GM13977 (cell line): ENCODE measurements around the gene MRPL18.

Experiments
- DNase-seq: peaks from one replicate; pipeline ENCODE4 v3.0.0; 2012; ENCODE audit warnings: low spot score
- in situ Hi-C: fragments of 300-500 bp; cut with MboI; formaldehyde crosslinking; loops from one replicate; pipeline ENCODE4 v1.12.0; 2022; ENCODE audit warnings: low sequenced_read_pairs, low pct_unique_long_range_greater_than_20kb, mixed read lengths, inconsistent platforms; ENCODE audit not compliant: unreplicated experiment
- TF ChIP-seq, protein P1 (sequence below): IDR thresholded peaks from 2 replicates; pipeline ENCODE4 v1.5.1; 2012; ENCODE audit warnings: mild to moderate bottlenecking, control low read depth; ENCODE audit not compliant: insufficient read depth; ENCODE audit errors: extremely low read depth, missing control alignments

MRPL18 gene

DNA sequence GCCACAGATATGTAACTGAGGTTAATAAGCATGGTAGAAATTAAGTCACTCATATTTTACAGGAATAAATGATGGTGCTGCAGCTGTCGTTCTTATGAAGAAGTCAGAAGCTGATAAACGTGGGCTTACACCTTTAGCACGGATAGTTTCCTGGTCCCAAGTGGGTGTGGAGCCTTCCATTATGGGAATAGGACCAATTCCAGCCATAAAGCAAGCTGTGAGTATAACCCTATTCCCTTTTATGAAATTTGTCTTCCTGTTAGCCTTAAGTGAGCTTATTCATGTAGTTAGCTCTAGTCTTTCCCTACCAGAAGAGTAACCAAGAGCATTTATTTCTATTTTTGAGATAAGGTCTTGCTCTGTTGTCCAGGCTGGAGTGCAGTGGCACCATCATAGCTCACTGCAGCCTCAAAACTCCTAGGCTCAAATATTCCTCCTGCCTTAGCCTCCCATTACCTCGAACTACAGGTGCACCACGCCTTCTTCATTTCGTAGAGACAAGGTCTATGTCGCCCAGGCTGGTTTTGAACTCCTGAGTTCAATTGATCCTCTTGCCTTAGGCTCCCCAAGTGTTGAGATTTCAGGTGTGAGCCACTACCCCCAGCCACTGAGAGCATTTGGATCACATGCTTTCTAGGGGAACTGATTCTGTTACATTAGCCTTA lies 12.9 kb upstream of the MRPL18 start:
- TF ChIP-seq, protein P1, sequence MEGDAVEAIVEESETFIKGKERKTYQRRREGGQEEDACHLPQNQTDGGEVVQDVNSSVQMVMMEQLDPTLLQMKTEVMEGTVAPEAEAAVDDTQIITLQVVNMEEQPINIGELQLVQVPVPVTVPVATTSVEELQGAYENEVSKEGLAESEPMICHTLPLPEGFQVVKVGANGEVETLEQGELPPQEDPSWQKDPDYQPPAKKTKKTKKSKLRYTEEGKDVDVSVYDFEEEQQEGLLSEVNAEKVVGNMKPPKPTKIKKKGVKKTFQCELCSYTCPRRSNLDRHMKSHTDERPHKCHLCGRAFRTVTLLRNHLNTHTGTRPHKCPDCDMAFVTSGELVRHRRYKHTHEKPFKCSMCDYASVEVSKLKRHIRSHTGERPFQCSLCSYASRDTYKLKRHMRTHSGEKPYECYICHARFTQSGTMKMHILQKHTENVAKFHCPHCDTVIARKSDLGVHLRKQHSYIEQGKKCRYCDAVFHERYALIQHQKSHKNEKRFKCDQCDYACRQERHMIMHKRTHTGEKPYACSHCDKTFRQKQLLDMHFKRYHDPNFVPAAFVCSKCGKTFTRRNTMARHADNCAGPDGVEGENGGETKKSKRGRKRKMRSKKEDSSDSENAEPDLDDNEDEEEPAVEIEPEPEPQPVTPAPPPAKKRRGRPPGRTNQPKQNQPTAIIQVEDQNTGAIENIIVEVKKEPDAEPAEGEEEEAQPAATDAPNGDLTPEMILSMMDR = no peak
- in situ Hi-C loops = no loop called here

DNA sequence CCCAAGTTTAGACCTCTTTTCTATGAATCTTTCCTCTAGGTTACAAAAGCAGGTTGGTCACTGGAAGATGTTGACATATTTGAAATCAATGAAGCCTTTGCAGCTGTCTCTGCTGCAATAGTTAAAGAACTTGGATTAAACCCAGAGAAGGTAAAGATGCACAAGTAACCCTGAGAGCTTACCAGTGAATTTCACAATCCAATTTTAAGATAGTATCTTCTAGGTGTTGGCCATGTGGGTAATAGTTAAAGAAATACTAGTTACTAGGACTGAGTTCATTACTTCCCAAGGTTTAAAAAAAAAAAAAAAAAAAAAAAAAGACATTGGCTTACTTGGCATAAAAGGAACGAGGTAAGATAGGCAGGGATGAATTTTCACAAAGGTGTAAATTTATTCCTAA lies 12.1 kb upstream of the MRPL18 start:
- no peak for DNase-seq
- in situ Hi-C loops = no loop called here
- TF ChIP-seq, protein P1 = no peak

More for the DNA sequence above, 12.9 kb upstream of the MRPL18 start:
- DNase-seq = no peak

DNA sequence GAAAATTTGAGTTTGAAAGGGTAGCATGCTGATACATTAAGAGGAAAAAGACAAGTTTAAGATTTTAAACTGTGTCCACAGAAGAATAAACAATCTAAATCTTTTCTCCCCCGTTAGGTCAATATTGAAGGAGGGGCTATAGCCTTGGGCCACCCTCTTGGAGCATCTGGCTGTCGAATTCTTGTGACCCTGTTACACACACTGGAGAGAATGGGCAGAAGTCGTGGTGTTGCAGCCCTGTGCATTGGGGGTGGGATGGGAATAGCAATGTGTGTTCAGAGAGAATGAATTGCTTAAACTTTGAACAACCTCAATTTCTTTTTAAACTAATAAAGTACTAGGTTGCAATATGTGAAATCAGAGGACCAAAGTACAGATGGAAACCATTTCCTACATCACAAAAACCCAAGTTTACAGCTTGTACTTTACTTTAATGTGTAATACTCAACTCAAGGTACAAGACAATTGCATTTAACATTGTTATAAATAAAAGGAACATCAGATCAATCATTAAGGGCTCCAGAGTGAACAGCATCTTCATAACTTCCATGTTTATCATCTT lies 11.6 kb upstream of the MRPL18 start:
- DNase-seq = no peak
- in situ Hi-C loops = no loop called here
- TF ChIP-seq, protein P1 = no peak

DNA sequence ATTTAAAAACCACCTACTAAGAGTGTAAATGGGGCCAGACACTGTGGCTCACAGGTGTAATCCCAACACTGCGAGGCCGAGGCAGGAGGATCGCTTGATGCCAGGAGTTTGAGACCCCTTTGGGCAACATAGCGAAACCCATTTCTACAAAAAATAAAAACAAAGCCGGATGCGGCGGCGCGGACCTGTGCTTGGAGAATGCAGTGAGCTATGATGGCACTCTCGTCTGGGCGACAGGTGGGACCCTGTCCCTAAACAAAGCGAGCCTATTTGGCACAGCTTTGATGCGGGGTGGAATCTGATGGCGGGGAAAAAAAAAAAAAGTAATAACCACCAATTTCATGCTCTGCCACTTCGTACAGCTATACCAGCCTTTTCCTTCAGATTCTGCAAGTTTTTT lies 2.0 kb upstream of the MRPL18 start:
- no peak for DNase-seq
- in situ Hi-C loops = no loop called here
- TF ChIP-seq, protein P1 = no peak

DNA sequence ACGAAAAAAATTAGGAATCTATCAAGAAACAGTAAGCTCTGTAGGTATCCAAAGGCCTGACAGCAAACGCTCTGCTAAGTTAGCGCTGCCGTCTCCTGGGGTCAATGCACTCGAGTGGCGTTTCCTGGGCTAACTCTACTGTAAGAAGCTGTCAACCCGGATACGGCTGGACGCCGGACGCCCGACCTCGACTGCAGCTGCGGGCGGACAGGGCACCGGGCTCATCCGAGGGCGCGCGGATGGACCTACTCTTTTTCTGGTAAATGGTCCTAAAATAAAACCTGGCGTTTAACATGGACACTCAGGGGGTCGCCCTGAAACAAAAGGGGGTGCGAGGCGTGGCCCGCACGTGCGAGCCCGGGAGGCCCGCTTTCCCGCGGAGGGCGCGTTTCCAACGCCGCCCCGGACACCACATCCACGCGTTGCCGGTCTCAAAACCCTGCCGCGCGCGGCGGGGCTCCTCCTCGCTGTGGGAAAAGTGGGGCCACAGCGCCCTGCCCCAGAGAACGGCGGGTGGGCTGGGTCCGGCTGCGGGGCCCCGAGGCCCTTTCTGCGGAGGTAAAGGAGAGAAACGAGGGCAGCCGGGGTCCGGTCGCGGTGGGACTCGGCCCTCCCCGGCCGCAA lies 1.4 kb upstream of the MRPL18 start:
- TF ChIP-seq, protein P1 = no peak
- DNase-seq = peak; percentile 50
- in situ Hi-C loops = no loop called here

DNA sequence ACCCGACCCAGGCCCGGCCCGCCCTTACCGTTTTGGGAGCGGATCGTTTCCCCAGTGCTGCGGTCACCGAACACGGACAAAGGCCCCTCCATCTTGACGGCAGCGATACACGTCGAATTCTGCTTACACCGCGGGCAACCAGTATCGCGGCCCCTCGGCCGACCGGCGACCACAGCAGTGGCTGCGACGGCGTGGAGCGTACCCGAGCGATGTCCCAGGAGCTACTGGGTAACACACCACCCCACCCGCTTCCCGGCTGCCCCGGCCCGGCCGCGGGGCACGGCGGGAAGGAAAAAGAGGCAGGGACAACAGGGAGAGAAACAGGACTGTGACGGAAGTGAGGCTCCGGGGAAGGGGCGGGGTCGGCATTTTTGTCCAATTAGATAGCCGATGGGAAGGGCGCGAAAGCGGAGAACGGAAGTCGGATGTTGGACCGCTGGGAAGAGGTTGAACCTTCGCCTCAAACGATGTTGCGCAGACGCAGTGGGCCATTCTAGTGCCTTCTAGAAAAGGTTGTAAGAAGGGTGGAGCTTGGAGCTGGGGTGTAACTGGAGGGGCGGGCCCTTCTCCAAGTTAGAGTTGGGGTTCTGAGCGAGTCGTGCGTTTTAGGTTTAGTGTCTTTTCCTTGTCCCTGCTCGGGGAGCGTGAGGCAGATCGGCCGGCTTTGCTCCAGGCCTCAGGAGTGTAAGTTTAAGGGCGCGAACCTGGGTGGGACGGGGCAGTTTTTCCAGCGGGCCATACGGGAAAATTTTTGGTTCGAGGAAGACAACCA lies 704 bp upstream of the MRPL18 start, which contains the start of gene TCP1:
TCP1 (minus strand) TSS at position 226 of the 772 bp plus-strand sequence; CDS start at position 92, 134 bp downstream.
- in situ Hi-C loops = no loop called here
- TF ChIP-seq, protein P1 = no peak
- DNase-seq = peak; percentile 96
